ENCODE data around the gene BIN2. TPM values are rescaled to one million over a fixed set of nuclear protein-coding genes. Genes with fewer than 3 reads are reported as not detected.

BIN2 gene
- total RNA-seq, 1 donor from 2014 or later = 1.6 TPM

DNA sequence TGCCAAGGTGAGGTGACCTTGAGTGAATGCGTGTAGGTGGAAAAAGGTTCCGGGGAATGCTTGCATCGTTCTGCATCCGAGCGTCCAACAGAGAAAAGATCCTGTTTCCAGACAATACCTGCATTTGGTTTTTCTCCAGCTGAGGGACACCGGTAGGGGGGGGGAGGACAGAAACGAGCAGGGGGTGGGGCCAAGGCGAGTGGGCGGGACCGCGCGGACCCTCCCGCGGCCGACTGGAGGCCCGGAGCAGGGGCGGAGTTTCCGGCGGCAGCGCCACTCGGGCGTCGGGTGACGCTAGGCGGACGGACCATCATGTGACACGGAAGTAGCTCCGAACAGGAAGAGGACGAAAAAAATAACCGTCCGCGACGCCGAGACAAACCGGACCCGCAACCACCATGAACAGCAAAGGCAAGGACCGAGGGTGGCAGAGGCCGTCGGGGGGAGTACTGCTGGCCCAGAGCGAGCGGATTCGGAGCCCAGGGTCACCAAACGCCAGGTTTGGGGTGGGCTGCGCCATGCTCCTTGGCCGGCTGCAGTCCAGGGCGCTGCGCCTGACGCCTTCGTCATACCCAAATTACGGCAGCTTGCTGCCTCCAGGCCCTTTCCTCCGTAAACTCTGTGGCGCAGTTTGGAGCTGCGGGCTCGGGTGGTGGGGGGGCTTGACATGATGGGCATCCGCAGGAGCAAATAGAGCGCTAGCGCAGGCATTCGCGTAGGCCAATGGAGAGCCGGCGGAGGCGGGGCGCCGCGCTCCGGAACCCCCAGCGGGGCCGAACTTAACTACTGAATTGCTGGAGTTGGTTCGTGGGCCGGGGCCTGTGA lies 85.3 kb downstream of the BIN2 start, which contains the start of gene DAZAP2:
Gene DAZAP2, plus strand, starts transcription at position 317 of the 825 bp plus-strand sequence. Its CDS starts 82 bp downstream, at position 399.
- intact Hi-C loops (cut with micrococcal nuclease) = no loop called here
- DNase-seq = peak; percentile 98
- H3K27ac ChIP-seq (replicated peaks) = peak within 1 kb of the TSS; percentile 100
- H3K9me3 ChIP-seq (replicated peaks) = no peaks in the 10 kb centered on the region
- H3K4me1 ChIP-seq = peaks cover 50% of the 10 kb centered on the region
- TF ChIP-seq, protein P1, sequence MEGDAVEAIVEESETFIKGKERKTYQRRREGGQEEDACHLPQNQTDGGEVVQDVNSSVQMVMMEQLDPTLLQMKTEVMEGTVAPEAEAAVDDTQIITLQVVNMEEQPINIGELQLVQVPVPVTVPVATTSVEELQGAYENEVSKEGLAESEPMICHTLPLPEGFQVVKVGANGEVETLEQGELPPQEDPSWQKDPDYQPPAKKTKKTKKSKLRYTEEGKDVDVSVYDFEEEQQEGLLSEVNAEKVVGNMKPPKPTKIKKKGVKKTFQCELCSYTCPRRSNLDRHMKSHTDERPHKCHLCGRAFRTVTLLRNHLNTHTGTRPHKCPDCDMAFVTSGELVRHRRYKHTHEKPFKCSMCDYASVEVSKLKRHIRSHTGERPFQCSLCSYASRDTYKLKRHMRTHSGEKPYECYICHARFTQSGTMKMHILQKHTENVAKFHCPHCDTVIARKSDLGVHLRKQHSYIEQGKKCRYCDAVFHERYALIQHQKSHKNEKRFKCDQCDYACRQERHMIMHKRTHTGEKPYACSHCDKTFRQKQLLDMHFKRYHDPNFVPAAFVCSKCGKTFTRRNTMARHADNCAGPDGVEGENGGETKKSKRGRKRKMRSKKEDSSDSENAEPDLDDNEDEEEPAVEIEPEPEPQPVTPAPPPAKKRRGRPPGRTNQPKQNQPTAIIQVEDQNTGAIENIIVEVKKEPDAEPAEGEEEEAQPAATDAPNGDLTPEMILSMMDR (IDR thresholded peaks at IDR 0.05; ENCODE audit: borderline replicate concordance) = peak; percentile 39
- H3K36me3 ChIP-seq = peaks cover 33% of the 10 kb centered on the region
- H3K4me3 ChIP-seq = peak within 1 kb of the TSS; percentile 93
- H3K27me3 ChIP-seq (ENCODE audit: low read depth) = no peaks in the 10 kb centered on the region

DNA sequence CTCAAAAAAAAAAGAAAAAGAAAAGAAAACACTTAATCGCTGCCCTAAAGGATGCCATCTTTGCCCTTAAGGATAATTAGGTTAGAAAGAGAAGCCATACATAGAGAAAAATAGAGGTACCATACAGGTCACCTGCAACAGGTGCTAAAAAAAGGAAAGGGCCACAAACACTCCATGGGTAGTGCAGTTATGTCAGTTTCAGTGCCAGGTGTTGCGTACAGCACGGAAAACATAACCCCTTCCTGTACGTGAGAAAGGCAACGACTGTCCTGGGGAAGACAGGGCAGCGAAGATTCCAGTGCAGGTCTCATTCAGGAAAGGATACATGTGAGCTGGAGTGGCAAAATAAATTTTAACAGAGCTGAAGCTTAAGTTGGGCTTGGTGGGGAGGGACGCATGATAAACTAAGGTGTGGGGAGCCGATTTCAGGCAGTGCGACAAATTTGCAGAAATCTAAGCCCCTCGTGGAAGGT lies 85.9 kb downstream of the BIN2 start:
- TF ChIP-seq, protein P1 (IDR thresholded peaks at IDR 0.05; ENCODE audit: borderline replicate concordance) = no peak
- H3K36me3 ChIP-seq = peaks cover 30% of the 10 kb centered on the region
- intact Hi-C loops (cut with micrococcal nuclease) = no loop called here
- DNase-seq = no peak
- peak overlapping the region; percentile 93 for H3K4me3 ChIP-seq
- H3K27ac ChIP-seq (replicated peaks) = peak overlapping the region; percentile 100
- H3K4me1 ChIP-seq = peaks cover 49% of the 10 kb centered on the region
- H3K27me3 ChIP-seq (ENCODE audit: low read depth) = no peaks in the 10 kb centered on the region
- H3K9me3 ChIP-seq (replicated peaks) = no peaks in the 10 kb centered on the region

DNA sequence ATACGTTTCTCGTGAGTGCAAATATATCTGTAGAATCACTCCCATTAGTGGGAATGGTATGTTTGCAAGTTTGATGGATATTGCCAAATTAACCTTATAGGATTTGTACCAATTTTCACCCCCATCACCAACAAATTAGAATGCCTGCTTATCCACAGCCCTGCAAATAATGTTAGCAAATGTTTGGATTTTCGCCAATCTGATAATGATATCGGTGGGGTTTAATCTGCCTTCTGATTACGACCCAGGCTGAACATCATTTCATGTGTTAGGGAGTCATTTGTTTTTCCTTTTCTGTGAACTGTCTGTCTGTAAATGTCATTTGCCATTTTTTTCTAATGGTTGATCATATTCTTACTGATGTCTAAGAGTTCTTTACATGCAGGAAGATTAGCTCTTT lies 89.4 kb downstream of the BIN2 start:
- intact Hi-C loops (cut with micrococcal nuclease) = no loop called here
- Histone ChIP-seq H3K36me3 (no peaks in the 10 kb centered on the region), H3K4me3 (no peak overlapping the region), H3K9me3 (replicated peaks) (no peaks in the 10 kb centered on the region), H3K4me1 (peaks cover 14% of the 10 kb centered on the region), H3K27me3 (ENCODE audit: low read depth) (no peaks in the 10 kb centered on the region), H3K27ac (replicated peaks) (no peak overlapping the region)
- DNase-seq = no peak
- TF ChIP-seq, protein P1 (IDR thresholded peaks at IDR 0.05; ENCODE audit: borderline replicate concordance) = no peak

DNA sequence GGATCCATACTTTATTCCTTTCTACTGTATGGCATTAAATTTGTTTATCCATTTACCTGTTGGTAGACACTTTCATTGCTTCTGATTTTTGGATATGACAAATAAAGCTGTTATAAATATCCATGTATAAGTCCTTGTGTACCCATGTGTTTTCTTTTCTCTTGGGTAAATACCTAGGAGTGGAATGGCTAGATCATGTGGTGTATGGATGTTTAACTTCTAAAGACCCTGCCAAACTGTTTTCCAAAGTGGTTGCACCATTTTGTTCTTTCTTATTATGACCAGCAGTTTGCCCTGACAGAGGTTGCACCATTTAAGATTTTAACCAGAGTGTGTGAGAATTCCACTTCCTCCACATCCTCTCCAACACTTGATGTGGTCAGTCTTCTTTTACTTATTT lies 91.3 kb downstream of the BIN2 start:
- Histone ChIP-seq H3K27me3 (ENCODE audit: low read depth) (no peaks in the 10 kb centered on the region), H3K4me3 (no peak overlapping the region), H3K36me3 (no peaks in the 10 kb centered on the region), H3K9me3 (replicated peaks) (no peaks in the 10 kb centered on the region), H3K4me1 (no peaks in the 10 kb centered on the region), H3K27ac (replicated peaks) (no peak overlapping the region)
- no peak for DNase-seq
- TF ChIP-seq, protein P1 (IDR thresholded peaks at IDR 0.05; ENCODE audit: borderline replicate concordance) = no peak
- intact Hi-C loops (cut with micrococcal nuclease) = no loop called here

Other genes with a start within 250 kb of the BIN2 start
- 21.8 TPM for gene CSRNP2, start 240.6 kb downstream of the BIN2 start, total RNA-seq
- gene TFCP2, start 151.0 kb downstream of the BIN2 start, total RNA-seq = 22.8 TPM
- 9.9 TPM for gene POU6F1, start 106.1 kb downstream of the BIN2 start, total RNA-seq
- 179 TPM for gene DAZAP2, start 85.3 kb downstream of the BIN2 start, total RNA-seq
- gene SMAGP, start 53.8 kb downstream of the BIN2 start, total RNA-seq = 3.3 TPM
- gene CELA1, start 22.5 kb upstream of the BIN2 start, total RNA-seq = not detected
- gene GALNT6, start 67.2 kb upstream of the BIN2 start, total RNA-seq = 0.60 TPM
- 0.14 TPM for gene SLC4A8, start 100.7 kb upstream of the BIN2 start, total RNA-seq

All from left ventricle myocardium inferior (tissue), 1 donor.